ENCODE results near the gene PARP4. TPM values are rescaled to one million over a fixed set of nuclear protein-coding genes. Genes with fewer than 3 reads are reported as not detected.

PARP4 gene
- total RNA-seq, 4 donors from 2014 or later, result 17.0 to 31.6 (median 27.8) TPM

DNA sequence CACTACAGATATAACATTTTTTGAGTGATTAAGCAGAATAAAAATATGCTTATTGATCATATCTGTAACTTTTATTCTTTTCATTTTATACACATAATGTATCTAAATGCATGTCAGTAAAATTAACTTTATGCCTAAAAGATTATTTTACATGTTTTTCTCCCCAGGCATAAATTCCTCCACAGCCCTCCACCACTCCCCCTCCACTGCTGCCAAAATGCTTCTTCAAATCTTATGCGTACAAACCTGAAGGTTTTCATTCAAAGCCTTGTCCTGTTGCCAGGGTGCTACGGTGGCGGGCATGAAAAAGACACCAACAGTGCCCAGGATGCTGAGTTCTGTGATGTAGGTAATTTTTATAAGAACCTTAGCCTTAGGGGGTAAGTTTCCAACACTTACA, 52.9 kb downstream of the PARP4 start:
- DNase-seq (ENCODE audit: low spot score in 2 of 2), result no peak
- H3K4me3 ChIP-seq (ENCODE audit: low read depth, poor library complexity, severe bottlenecking), result no peak overlapping the region
- 36 to 50% methylated on average over 3 of the region's 3 CpGs for WGBS, 2 donors
- intact Hi-C loops (cut with DNase I; ENCODE audit: low total_unique reads), result no loop called here
- TF ChIP-seq, protein P1, sequence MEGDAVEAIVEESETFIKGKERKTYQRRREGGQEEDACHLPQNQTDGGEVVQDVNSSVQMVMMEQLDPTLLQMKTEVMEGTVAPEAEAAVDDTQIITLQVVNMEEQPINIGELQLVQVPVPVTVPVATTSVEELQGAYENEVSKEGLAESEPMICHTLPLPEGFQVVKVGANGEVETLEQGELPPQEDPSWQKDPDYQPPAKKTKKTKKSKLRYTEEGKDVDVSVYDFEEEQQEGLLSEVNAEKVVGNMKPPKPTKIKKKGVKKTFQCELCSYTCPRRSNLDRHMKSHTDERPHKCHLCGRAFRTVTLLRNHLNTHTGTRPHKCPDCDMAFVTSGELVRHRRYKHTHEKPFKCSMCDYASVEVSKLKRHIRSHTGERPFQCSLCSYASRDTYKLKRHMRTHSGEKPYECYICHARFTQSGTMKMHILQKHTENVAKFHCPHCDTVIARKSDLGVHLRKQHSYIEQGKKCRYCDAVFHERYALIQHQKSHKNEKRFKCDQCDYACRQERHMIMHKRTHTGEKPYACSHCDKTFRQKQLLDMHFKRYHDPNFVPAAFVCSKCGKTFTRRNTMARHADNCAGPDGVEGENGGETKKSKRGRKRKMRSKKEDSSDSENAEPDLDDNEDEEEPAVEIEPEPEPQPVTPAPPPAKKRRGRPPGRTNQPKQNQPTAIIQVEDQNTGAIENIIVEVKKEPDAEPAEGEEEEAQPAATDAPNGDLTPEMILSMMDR (IDR thresholded peaks at IDR 0.05), result no peak
- TF ChIP-seq POLR2A (IDR thresholded peaks at IDR 0.05), result no peak

- TF ChIP-seq, protein P1 (IDR thresholded peaks at IDR 0.05), result no peak
- no peak for TF ChIP-seq POLR2A (IDR thresholded peaks at IDR 0.05)
- DNase-seq (ENCODE audit: low spot score in 2 of 2), result no peak
- H3K4me3 ChIP-seq (ENCODE audit: low read depth, poor library complexity, severe bottlenecking), result no peak overlapping the region
- WGBS, 2 donors, result 15 to 27% methylated on average over 2 of the region's 2 CpGs
- intact Hi-C loops (cut with DNase I; ENCODE audit: low total_unique reads), result no loop called here
Observed at GRCh38 chr13:24459234-24459633, 53.3 kb downstream of the PARP4 start.

- DNase-seq (ENCODE audit: low spot score in 2 of 2), result no peak
- no peak for TF ChIP-seq POLR2A (IDR thresholded peaks at IDR 0.05)
- TF ChIP-seq, protein P1 (IDR thresholded peaks at IDR 0.05), result no peak
- no peak overlapping the region for H3K4me3 ChIP-seq (ENCODE audit: low read depth, poor library complexity, severe bottlenecking)
- 81 to 82% methylated on average over 4 of the region's 4 CpGs for WGBS, 2 donors
- intact Hi-C loops (cut with DNase I; ENCODE audit: low total_unique reads), result no loop called here
Observed at GRCh38 chr13:24458736-24459135, 53.8 kb downstream of the PARP4 start.

DNA sequence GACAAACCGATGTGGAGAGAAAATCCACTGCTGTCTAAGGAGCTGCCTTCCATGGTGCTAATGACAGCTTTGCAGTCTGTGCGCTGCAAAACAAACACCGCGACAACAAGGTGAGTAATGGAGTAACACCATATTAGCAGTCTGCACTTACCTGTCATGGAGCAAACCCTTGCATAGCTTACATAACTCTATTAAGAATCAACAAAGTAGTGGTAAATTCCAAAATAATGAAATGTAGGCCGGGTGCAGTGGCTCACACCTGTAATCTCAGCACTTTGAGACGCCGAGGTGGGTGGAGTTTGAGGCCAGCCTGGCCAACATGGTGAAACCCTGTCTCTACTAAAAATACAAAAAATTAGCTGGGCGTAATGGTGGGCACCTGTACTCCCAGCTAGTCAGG, 56.2 kb downstream of the PARP4 start:
- WGBS, 2 donors, result 94 to 95% methylated on average over 8 of the region's 8 CpGs
- intact Hi-C loops (cut with DNase I; ENCODE audit: low total_unique reads), result no loop called here
- TF ChIP-seq POLR2A (IDR thresholded peaks at IDR 0.05), result no peak
- TF ChIP-seq, protein P1 (IDR thresholded peaks at IDR 0.05), result no peak
- H3K4me3 ChIP-seq (ENCODE audit: low read depth, poor library complexity, severe bottlenecking), result no peak overlapping the region
- no peak for DNase-seq (ENCODE audit: low spot score in 2 of 2)

GRCh38 chr13:24454056-24454455, 58.5 kb downstream of the PARP4 start:
- DNase-seq (ENCODE audit: low spot score in 2 of 2), result no peak
- H3K4me3 ChIP-seq (ENCODE audit: low read depth, poor library complexity, severe bottlenecking), result no peak overlapping the region
- 92 to 95% methylated on average over 6 of the region's 6 CpGs for WGBS, 2 donors
- no peak for TF ChIP-seq POLR2A (IDR thresholded peaks at IDR 0.05)
- TF ChIP-seq, protein P1 (IDR thresholded peaks at IDR 0.05), result no peak
- intact Hi-C loops (cut with DNase I; ENCODE audit: low total_unique reads), result no loop called here

GRCh38 chr13:24452044-24452443, 60.5 kb downstream of the PARP4 start:
- no peak overlapping the region for H3K4me3 ChIP-seq (ENCODE audit: low read depth, poor library complexity, severe bottlenecking)
- TF ChIP-seq, protein P1 (IDR thresholded peaks at IDR 0.05), result no peak
- TF ChIP-seq POLR2A (IDR thresholded peaks at IDR 0.05), result no peak
- WGBS, 2 donors, result 95 to 96% methylated on average over 9 of the region's 9 CpGs
- DNase-seq (ENCODE audit: low spot score in 2 of 2), result no peak
- intact Hi-C loops (cut with DNase I; ENCODE audit: low total_unique reads), result no loop called here
